ENCODE measurements around the gene ABHD17C.

The ABHD17C gene

GRCh38 chr15:80780416-80781221 lies 85.5 kb downstream of the ABHD17C start:
- H3K9ac ChIP-seq (ENCODE audit: low read depth, low read length, poor library complexity, severe bottlenecking) = no peak overlapping the region
- H3K36me3 ChIP-seq (ENCODE audit: insufficient read depth, low read length) = no peaks in the 10 kb centered on the region
- H3K9me3 ChIP-seq (ENCODE audit: insufficient read depth, low read depth, low read length) = no peaks in the 10 kb centered on the region
- H3K79me2 ChIP-seq (ENCODE audit: insufficient read depth, low read length) = no peaks in the 10 kb centered on the region
- TF ChIP-seq, protein P1, sequence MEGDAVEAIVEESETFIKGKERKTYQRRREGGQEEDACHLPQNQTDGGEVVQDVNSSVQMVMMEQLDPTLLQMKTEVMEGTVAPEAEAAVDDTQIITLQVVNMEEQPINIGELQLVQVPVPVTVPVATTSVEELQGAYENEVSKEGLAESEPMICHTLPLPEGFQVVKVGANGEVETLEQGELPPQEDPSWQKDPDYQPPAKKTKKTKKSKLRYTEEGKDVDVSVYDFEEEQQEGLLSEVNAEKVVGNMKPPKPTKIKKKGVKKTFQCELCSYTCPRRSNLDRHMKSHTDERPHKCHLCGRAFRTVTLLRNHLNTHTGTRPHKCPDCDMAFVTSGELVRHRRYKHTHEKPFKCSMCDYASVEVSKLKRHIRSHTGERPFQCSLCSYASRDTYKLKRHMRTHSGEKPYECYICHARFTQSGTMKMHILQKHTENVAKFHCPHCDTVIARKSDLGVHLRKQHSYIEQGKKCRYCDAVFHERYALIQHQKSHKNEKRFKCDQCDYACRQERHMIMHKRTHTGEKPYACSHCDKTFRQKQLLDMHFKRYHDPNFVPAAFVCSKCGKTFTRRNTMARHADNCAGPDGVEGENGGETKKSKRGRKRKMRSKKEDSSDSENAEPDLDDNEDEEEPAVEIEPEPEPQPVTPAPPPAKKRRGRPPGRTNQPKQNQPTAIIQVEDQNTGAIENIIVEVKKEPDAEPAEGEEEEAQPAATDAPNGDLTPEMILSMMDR (conservative IDR thresholded peaks at IDR 0.05; ENCODE audit: low read length) = no peak
- no peak for TF ChIP-seq EZH2phosphoT487 (IDR thresholded peaks at IDR 0.05; ENCODE audit: borderline replicate concordance)
- no peak overlapping the region for H2AFZ ChIP-seq (ENCODE audit: low read length)
- no peaks in the 10 kb centered on the region for H4K20me1 ChIP-seq (ENCODE audit: insufficient read depth, low read length, poor library complexity, severe bottlenecking)
- H3K4me3 ChIP-seq (ENCODE audit: low read length, poor library complexity, severe bottlenecking) = no peak overlapping the region
- H3K4me1 ChIP-seq (ENCODE audit: insufficient read depth, low read length, poor library complexity, severe bottlenecking) = no peaks in the 10 kb centered on the region
- no peaks in the 10 kb centered on the region for H3K9me2 ChIP-seq (replicated peaks; ENCODE audit: low read depth, low read length)
- no peaks in the 10 kb centered on the region for H3K27me3 ChIP-seq (ENCODE audit: insufficient read depth, low read length, poor library complexity, severe bottlenecking)
- no peak overlapping the region for H3K4me2 ChIP-seq (ENCODE audit: low read depth, low read length, poor library complexity, severe bottlenecking)
- no peaks in the 10 kb centered on the region for H3F3A ChIP-seq (ENCODE audit: low read depth)

DNA sequence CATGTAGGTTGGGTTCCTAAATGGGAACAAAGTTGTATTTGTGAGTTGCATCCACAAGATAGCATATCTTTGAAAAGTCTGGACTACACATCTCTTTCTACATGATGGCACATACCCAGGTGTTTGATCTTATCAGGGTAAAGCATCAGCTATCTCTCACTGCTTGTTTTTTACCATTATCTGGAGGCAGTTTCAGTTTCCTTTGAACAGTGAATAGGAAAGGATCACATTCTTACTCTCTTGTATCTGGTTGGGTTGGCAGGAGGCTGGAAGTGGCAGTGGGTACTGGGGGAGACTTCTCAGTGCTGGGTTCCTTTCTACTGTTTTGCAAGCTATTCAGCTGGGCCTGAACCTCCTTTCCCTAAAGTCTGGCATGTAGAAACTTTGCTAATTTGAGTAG lies 88.2 kb downstream of the ABHD17C start:
- Histone ChIP-seq H3K36me3 (ENCODE audit: insufficient read depth, low read length) (no peaks in the 10 kb centered on the region), H3K4me2 (ENCODE audit: low read depth, low read length, poor library complexity, severe bottlenecking) (no peak overlapping the region), H3F3A (ENCODE audit: low read depth) (no peaks in the 10 kb centered on the region), H3K9ac (ENCODE audit: low read depth, low read length, poor library complexity, severe bottlenecking) (no peak overlapping the region), H3K9me2 (replicated peaks; ENCODE audit: low read depth, low read length) (no peaks in the 10 kb centered on the region), H3K9me3 (ENCODE audit: insufficient read depth, low read depth, low read length) (no peaks in the 10 kb centered on the region), H3K4me1 (ENCODE audit: insufficient read depth, low read length, poor library complexity, severe bottlenecking) (no peaks in the 10 kb centered on the region), H3K79me2 (ENCODE audit: insufficient read depth, low read length) (no peaks in the 10 kb centered on the region), H4K20me1 (ENCODE audit: insufficient read depth, low read length, poor library complexity, severe bottlenecking) (no peaks in the 10 kb centered on the region), H3K27me3 (ENCODE audit: insufficient read depth, low read length, poor library complexity, severe bottlenecking) (no peaks in the 10 kb centered on the region), H3K4me3 (ENCODE audit: low read length, poor library complexity, severe bottlenecking) (no peak overlapping the region), H2AFZ (ENCODE audit: low read length) (no peak overlapping the region)
- TF ChIP-seq, protein P1 (conservative IDR thresholded peaks at IDR 0.05; ENCODE audit: low read length) = no peak
- TF ChIP-seq EZH2phosphoT487 (IDR thresholded peaks at IDR 0.05; ENCODE audit: borderline replicate concordance) = no peak

DNA sequence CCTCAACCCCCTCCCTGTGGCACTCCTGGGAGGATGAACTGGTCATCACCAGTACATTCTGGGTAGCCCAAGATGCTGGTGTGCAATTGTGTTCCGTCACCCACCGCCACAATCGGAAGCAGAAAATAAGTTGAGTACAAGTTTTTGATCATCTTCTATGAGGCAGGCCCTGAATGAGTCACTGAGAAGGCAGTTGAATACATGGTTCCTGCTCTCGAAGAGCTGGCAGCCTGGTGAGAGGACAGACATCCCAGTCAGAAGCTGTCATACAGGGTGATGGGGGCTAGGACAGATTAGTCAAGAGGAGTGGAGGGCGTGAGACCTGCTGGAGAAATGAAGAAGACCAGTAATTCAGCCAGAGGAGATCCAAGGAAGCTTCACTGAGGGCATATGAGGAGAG lies 90.2 kb downstream of the ABHD17C start:
- Histone ChIP-seq H3K9me3 (ENCODE audit: insufficient read depth, low read depth, low read length) (no peaks in the 10 kb centered on the region), H2AFZ (ENCODE audit: low read length) (no peak overlapping the region), H3K4me1 (ENCODE audit: insufficient read depth, low read length, poor library complexity, severe bottlenecking) (no peaks in the 10 kb centered on the region), H3K79me2 (ENCODE audit: insufficient read depth, low read length) (no peaks in the 10 kb centered on the region), H3K9me2 (replicated peaks; ENCODE audit: low read depth, low read length) (no peaks in the 10 kb centered on the region), H3K4me3 (ENCODE audit: low read length, poor library complexity, severe bottlenecking) (no peak overlapping the region), H3F3A (ENCODE audit: low read depth) (no peaks in the 10 kb centered on the region), H3K36me3 (ENCODE audit: insufficient read depth, low read length) (no peaks in the 10 kb centered on the region), H3K9ac (ENCODE audit: low read depth, low read length, poor library complexity, severe bottlenecking) (no peak overlapping the region), H3K4me2 (ENCODE audit: low read depth, low read length, poor library complexity, severe bottlenecking) (no peak overlapping the region), H4K20me1 (ENCODE audit: insufficient read depth, low read length, poor library complexity, severe bottlenecking) (no peaks in the 10 kb centered on the region), H3K27me3 (ENCODE audit: insufficient read depth, low read length, poor library complexity, severe bottlenecking) (no peaks in the 10 kb centered on the region)
- TF ChIP-seq, protein P1 (conservative IDR thresholded peaks at IDR 0.05; ENCODE audit: low read length) = no peak
- no peak for TF ChIP-seq EZH2phosphoT487 (IDR thresholded peaks at IDR 0.05; ENCODE audit: borderline replicate concordance)
